Activated CD4-positive, CD25-positive, alpha-beta regulatory T cell treated with anti-CD3 and anti-CD28 coated beads, Interleukin-2, amount 50 U/mL, for 24 hours (primary cell): ENCODE measurements around the gene IZUMO1.
"Not testable (repeated sequence)": the region's sequence is repeated elsewhere in the genome, so short reads cannot be mapped to it uniquely, and the experiment has no call there.

Source experiments
- ATAC-seq, 2 donors: fragments of 150-1000 bp; cut with Tn5 transposase; one replicate each; pipeline ENCODE4 v1.10.0; 2021; ENCODE audit warnings: mild to moderate bottlenecking in 1 of 2, moderate library complexity in 1 of 2

Gene IZUMO1

GRCh38 chr19:48746738-48747575 is at the start of gene IZUMO1:
TSS of gene IZUMO1 (minus strand) at chr19:48746909. CDS start at chr19:48745859, 1,050 bp downstream.
- ATAC-seq: peak; percentile 69 to 73

- ATAC-seq: no peak
Observed at GRCh38 chr19:48795685-48796070, 49.0 kb upstream of the IZUMO1 start.

- peak; percentile 99 for ATAC-seq
Observed at GRCh38 chr19:48795055-48795684, 48.5 kb upstream of the IZUMO1 start.

GRCh38 chr19:48794291-48794690 is 47.6 kb upstream of the IZUMO1 start:
- no peak for ATAC-seq

GRCh38 chr19:48793271-48793670 is 46.6 kb upstream of the IZUMO1 start:
- no peak for ATAC-seq

- not testable (repeated sequence) for ATAC-seq
Observed at GRCh38 chr19:48787331-48787730, 40.6 kb upstream of the IZUMO1 start.

GRCh38 chr19:48786422-48786821 is 39.7 kb upstream of the IZUMO1 start:
- not testable (repeated sequence) for ATAC-seq

- no peak for ATAC-seq
Observed at GRCh38 chr19:48784527-48784926, 37.8 kb upstream of the IZUMO1 start.

GRCh38 chr19:48780631-48781391 is 34.1 kb upstream of the IZUMO1 start:
- ATAC-seq: no peak

GRCh38 chr19:48779636-48780035 is 32.9 kb upstream of the IZUMO1 start:
- no peak for ATAC-seq

- no peak for ATAC-seq
Observed at GRCh38 chr19:48777720-48778119, 31.0 kb upstream of the IZUMO1 start.

- ATAC-seq: no peak
Observed at GRCh38 chr19:48777139-48777538, 30.4 kb upstream of the IZUMO1 start.

GRCh38 chr19:48772503-48772953 is 25.8 kb upstream of the IZUMO1 start:
- no peak for ATAC-seq

- no peak for ATAC-seq
Observed at GRCh38 chr19:48770734-48771472, 24.2 kb upstream of the IZUMO1 start.

- ATAC-seq: no peak
Observed at GRCh38 chr19:48770266-48770665, 23.6 kb upstream of the IZUMO1 start.

- no peak for ATAC-seq
Observed at GRCh38 chr19:48768994-48769713, 22.4 kb upstream of the IZUMO1 start.

GRCh38 chr19:48768171-48768753 is 21.6 kb upstream of the IZUMO1 start:
- not testable (repeated sequence) for ATAC-seq

GRCh38 chr19:48765816-48766215 is 19.1 kb upstream of the IZUMO1 start:
- ATAC-seq: not testable (repeated sequence)

- ATAC-seq: no peak
Observed at GRCh38 chr19:48760504-48761205, 13.9 kb upstream of the IZUMO1 start.

GRCh38 chr19:48757741-48758144 is 11.0 kb upstream of the IZUMO1 start:
- no peak for ATAC-seq
